HG02885 (cell line): ENCODE measurements around the gene PEPD.

Source experiments
- ATAC-seq: cut with Tn5 transposase; IDR thresholded peaks from one replicate; pipeline ENCODE4 v1.9.1; 2021; ENCODE audit warnings: mild to moderate bottlenecking; ENCODE audit not compliant: unreplicated experiment, poor library complexity

PEPD gene

DNA sequence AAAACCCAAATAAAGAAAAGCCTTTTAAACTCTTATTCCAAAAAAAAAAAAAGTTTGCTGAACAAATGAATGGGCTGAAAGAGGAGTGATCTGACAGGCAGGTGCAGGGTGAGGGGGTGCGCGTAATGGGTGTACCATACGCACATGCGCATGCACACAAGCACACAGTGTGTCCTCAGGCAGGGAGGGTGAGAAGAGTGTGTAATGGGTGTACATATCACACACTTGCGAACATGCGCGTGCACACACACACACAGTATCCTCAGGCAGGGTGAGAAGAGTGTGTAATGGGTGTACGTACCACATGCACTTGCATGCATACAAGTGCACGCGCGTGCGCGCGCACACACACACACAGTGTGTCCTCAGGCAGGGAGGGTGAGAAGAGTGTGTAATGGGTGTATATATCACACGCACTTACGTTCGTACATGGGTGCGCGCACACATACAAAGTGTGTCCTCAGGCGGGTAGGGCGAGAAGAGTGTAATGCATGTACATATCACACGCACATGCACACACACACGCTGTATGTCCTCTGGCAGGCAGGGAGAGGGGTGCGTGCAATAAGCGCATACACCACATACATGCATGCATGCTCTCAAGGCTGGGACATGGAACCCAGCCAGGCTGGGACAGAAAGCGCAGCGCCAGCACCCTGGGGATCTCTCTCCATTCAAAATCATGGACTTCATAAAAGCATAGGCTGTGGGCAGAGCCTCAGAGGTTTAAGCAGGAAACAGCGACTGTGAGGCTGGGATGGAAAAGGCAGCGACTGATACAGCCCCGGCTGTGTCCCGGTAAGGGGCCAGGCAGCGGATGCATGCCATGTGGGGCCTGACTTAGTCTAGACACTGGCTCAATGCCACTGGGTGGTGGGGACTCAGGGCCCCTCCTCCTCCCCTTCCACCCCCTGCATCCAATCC is 77.7 kb downstream of the PEPD start:
- ATAC-seq: no peak

DNA sequence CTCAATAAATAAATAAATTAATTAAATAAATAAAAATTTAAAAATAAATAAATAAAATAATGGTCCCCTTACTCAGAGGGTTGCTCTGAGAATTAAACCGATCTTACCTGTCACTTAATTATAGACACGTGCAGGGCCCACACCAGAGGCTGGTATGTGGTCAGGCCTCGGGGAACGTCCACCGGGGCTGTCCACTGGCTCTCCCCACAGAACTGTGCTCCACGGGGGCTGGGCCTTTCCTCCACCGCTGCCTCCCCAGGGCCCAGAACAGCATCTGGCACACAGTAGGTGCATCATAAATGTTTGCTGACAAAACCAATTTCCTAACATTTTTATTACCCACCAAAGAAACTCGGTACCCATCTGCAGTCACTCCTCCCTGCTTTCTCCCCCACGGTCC is 78.9 kb downstream of the PEPD start:
- ATAC-seq: no peak

DNA sequence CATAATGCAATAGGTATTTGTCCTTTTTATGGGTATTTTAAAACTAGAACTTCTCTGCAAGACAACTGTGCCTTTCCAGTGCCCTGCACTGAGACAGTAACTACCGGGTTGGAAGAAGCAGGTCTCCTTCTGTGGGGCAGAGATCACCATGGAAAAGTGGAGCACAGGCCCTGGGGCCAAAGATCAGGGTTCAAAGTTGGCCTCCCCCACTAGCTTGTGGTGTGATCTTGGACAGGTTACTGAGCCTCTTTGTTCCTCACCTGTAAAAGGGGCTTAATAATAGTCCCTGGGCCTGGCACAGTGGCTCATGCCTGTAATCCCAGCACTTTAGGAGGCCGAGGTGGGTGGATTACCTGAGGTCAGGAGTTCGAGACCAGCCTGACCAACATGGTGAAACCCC is 79.8 kb downstream of the PEPD start:
- ATAC-seq: no peak

DNA sequence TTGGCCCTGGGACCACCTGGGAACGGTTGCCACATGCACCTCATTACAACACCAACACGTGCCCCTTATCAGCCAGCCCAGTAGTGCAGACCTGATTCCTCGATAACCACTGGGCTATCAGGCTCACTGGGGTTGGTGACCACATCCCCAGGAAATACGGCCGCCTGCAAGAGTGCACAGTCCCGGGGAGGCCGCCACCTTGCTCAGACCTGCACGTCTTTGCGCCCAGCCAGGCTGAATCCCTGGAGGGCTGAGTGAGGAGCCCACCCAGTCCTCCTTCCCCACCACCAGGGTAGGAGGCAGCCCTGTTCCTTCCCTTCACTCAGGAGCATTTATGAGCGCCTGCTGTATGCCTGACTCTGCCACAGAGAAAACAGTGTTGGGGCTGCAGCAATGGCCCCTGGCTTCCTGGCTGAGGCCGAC is 80.3 kb downstream of the PEPD start:
- ATAC-seq: no peak

DNA sequence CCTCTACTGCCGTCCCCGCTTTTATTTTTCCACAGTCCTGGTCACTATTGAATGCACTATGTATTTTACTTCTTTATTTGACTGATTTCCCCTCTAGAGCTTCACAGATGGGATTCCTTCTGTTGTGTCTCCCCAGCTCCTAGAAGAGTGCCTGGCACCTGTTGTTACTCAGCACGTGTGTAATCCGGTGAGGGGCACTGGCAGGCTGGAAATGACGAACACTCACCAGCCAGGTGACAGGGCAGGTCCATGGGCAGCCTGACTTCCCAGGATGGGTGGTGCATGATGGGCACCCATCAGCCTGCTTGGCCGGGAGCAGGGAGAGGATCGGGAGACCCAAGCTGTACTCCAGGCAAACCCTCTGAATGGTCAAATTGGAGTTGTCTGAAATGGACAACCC is 80.9 kb downstream of the PEPD start:
- no peak for ATAC-seq

DNA sequence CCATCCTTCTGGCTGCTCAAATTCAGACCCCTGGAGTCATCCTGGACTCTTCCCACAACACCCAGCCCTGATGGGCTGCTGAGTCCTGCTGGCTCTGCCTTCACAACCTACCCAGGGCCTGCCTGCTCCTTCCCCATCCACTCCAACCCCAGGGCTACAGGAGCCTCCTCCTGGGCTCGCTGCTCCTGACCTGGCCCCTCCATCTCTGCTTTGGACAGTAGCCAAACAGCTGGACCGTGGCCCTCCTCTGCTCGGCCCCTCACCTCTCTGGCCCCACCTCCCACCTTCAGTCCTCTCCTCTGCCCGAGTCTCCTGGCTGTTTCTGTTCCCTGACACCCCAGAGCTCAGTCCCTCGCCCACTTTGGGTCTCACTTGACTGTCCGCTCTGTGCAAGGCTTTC is 81.3 kb downstream of the PEPD start:
- ATAC-seq: no peak

DNA sequence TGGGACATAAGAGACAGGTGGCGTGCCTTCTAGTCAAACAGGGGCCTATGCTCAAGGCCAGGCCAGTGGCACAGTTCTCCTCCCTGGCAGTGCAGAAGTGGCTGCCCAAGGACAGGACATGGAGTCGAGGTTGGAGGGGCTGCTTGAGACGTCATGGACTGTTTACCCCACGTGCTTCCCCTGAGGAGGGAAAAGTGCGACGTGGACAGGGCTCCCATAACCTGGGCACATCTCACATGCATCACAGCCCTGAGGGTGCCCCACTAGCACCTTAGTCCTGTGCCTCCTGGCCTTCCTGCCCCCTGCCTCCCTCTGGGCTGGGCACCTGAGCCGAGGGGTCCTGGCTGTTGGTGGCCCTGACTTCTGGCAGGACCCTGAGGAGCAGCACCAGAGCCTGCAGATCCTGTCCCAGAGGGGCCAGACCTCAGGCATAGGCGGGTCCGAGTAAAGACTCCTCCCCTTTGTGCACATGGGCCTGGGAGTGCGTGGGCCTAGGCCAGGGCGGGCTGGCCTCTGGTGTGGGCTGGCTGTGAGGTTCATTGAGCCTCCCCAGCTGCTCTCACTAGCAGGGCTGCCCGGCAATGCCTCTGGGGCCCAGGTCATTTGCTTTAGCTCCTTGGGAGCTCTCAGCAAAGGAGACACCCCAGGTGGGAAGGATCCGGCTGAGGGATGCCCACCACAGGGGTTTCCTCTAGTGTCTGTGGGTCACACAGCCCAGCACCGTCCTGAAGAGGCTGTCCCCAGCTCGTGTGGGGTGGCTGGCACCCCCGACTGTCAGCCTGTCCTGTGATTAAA is 82.4 kb downstream of the PEPD start:
- no peak for ATAC-seq

DNA sequence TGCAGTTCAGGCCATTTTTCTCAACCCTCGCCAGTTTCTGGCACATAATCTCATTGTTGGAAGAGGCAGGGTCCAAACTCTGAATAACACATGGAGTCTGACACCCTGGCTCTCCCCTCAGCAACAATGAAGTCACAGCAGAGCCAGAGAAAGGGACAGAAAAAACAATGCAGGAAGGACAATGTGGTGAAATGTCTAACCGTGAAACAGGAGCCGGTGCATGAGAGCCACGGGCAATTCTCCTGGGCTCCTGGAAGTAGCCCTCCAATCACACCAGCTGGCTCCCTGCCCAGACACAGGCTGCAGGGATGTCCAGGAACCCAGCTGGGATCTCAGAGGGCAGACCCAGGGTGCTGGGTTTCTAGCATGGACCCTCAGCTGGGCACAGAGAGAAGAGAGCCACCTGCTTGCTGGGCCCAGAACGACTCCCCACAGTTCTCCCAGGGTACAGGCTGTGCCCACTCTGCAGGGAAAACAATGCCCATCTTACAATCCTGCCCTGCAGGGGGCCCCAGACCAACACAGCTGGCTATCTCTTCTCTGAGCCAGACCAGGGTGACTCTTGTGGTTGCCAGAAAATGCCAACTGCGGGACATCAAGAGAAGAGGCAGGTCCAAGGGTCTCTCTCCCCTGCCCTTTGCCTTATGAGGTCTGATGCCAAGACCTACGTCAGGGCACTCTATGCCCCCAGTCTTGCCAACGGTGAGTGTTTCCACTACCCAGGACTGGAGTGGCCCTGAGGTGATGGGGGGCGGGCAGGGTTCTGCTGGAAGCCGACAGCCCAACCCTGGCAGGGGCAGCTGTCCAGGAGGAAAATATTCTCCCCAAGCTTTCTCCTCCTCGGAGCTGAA is 83.5 kb downstream of the PEPD start:
- ATAC-seq: no peak

DNA sequence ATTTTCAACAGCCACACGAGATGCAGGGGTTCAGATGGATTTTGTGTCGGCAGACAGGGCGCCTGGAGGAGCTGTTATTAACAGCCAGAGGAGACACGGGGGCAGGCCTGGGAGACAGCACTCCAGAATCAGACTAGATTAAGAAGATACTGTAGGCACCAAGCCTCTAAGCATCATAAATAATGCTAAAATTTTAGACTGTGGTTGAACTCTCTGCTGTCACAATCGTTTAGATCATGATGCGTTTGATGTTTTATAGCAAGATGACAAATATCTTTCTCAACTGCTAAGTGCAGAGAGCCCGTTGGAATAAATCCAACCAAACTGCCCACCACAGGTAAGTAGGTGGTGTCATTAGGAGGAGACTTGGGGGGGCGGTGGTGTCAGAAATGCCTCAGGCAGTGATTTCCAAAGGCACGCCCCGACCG is 84.2 kb downstream of the PEPD start:
- ATAC-seq: no peak

DNA sequence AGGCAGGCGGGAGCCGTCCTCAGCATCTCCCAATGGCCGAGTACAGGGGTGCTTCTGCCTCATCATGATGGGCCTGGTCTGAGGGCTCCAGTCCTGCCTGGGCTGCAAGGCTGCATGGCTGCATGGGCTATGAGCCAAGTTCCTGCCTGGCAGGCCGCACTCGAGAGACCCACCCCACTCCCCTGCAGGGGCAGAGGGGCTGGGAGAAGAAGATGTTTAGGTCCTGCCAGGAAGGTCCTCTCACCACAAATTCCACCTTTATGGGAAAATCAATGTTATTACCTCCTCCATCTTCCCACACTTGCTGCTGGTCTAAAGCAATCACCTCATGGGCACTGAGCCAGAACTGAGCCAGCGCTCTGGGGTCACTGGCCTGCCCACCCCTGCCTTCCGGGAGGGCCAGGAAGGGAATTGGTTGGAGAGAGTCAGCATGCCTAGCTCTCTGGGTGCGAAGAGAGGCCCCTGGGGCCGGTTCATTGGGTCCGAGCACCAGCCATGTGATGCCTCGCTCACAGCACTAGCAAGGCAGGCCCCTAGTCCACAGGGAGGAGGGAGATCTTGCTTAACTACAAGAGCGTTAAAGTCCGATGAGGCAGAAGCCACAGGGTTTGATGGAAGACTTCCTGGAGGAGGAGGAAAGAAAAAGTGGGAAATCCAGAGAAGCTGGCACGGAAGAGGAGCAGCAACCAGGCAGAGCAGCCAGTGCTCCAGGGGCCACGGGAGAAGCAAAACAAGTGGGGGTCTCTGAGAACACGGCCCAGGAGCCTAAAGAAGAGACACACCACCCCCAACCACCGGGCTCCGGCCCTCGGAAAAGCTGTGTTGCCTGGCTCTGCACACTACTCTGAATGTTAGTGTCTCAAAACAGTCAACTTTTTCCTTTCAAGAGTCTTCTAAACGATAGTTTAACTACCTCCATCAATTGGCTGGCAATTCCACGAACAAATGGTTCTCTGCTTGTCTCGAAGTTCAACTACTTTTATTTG is 84.9 kb downstream of the PEPD start:
- ATAC-seq: no peak

DNA sequence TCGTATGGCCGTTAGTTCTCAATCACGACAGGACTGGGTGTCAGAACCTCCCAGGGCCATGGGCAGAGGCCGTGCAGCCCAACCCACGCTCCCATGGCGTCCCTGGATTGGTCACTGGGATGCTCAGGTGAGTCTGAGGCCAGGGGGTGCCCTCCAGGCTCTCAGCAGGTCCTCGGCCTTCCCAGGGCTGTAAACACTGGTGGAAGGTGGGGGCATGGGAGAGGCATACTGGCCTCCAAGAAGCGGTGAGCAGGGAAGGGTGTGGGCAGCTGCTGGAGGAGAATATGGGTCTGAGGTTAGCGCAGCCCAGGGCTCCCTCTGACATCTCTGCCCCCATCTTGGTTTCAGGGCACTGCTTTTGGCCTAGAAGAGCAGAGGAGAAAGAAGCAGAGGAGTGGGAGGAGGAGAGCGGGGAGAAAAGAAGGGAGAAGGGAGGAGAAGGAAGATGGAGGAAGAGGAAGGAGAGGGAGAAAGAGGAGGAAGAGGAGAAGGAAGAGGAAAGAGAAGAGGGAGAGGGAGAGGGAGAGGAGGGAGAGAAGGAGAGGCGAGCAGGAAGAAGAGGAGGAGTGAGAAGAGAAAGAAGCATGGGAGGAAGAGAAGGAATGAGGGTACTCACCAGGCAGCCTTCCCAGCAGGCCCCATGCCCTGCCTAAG is 85.8 kb downstream of the PEPD start:
- no peak for ATAC-seq

DNA sequence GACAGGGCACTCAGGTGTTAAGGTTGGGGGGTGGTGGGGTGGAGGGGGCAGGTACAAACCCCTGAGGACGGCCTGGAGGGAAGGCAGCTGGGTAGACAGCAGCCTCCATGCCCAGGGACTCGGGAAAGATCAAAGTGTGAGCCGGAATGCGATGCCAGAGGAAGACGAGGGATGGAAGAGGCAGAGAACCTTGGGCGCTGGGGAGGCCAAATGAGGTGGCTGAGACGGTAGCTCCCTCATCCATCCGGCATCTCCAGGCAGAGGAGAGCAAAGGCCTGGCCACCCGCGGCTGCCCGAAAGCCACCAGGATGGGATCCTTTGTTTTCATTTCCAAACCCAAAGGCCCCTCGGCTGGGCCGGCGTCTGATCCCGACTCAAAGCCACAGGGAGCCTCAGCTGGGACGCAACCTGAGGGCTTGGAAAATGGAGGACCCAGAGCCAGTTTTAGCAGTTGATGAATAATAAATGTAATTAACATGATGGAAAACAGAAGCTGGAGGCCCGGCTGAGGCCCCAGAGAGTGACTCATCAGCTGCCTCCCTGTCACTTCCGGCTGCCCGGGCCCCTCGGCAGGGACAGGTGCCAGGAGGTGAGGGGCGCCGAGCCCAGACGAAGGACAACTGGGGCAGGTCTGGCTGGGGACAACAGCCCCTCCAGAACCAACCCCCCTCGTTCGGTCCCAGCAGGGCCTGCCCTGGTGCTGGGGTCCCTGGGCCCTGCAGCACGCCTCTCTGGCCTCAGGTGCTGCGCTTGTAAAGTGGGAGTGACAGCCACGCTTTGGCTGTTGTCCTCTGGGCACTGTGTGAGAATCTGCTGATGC is 86.5 kb downstream of the PEPD start:
- ATAC-seq: no peak

DNA sequence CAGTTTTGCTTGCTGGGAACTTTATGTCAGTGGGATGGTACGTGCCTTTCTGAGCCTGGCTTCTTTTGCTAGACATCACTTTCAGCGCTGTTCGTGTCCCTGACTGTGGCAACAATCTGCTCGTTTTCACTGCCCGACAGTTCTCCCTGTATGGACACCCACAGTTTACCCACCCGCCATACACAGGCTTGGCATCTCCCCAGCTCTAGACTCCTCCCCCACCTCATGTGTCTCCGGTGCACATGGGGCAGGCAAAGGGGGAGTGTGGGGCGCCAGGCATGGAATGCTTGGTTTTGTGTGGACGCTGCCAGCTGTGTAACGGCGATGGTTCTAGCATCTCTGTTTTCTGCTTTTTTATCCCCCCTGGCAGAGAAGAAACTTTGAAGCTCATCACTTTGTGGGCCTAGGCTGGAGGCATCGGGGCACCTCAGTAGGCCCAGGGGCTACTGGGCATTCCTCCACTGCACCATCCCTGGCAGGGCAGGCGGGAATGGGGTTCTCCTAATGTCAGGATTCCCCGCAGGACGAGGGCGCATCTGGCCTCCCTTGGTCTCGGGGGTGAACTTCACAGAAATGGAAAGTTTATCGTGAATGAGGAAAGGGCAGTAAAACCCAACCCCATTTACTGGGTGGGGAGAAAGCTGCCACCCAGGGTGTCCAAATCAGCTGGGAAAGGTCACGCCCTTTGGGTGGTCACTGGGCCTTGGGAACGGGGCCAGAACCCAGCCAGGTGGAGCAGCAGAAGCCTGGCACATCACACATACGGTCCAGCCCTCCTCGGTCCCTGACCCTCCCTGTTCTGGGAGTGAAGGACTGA is 87.3 kb downstream of the PEPD start:
- no peak for ATAC-seq

DNA sequence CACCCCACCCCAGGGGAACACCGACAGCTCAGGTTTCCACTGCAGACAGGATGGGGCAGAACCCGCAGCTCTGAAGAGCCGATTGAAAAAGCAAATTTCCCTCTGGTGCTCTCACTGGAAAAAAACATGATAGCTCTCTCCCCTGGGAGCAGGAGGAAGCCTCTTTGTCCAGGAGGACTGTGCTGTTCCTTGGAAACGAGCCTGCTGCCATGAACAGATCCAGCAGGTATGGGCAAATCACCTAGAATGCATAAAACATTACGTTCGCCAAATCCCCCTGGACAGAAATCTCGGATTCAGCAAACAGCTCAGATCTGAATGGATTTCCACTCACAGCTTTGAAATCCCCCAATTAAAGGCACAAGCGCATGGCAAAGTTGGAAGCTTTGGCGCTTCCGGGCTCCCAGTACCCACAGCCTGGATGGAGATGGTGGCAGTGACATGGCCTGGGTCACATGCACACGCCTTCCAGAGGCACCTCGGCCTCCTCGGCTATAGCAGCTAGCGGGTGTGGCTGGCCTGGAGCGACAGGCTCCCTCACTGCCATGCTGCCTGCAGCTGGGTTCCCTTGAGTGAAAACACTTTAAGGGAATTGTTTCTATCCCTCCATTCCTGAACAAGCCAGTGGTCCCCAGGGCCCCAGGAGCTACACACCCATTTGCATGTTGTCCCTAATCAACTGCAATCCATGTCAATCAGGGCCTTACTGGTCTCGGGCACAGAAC is 89.0 kb downstream of the PEPD start:
- ATAC-seq: no peak

DNA sequence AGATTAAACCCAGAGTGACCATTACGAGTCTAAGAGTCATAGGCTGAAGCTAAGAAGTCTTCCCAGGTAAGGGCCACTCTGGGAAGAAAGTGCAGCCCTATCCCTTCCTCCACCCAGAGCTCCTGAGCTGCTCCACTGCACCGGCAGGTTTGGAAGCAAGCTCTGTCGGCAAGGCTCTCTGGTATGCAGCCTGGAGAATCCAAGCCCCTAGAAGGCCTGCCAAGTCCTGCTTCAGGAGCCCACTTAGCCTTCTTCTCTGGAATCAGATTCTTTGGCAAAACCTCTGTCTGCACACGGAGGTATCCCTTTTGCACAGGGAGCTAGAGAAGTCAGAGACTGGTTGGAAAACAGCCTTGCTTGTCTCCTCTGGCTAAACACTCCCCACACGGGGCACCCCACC is 89.6 kb downstream of the PEPD start:
- ATAC-seq: no peak

DNA sequence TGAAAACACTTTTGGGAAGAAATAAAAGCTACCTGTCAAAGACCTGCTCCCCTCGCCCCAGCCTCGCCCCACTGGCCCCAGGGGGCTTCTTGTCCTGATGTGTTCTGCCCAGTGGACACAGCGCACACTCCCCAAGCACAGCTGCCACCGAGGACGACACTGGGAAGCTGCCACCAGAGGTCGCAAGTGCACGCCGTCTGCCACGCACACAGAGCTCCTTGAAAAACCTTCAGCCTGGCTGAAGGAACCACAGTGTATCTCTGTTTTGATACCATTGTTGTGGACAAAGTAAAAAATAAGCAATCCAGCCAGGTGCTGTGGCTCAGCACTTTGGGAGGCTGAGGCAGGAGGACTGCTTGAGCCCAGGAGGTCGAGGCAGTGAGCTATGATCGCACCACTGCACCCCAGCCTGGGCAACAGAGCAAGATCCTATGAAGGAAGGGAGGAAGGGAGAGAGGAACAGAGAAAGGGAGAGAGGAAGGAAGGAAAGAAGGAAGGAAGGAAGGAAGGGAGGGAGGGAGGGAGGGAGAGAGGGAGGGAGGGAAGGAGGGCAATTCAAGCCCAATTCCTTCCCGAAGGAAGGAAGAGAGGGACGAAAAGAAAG is 90.8 kb downstream of the PEPD start:
- peak; percentile 58 for ATAC-seq
